ENCODE results near the gene CLDN11. TPM values are rescaled to one million over a fixed set of nuclear protein-coding genes. Genes with fewer than 3 reads are reported as not detected.

The CLDN11 gene
- total and polyA plus RNA-seq, 10 of the 15 experiments (the other 5 are each of a cell fraction or from before 2014, with no cell fraction given): 0.15 TPM; not detected in 9

- ChIA-PET POLR2A (no interaction called here), SMC1A (ENCODE audit: uncharacterized antibody, unreplicated experiment) (no interaction called here), CTCF (no interaction called here), RAD21 (ENCODE audit: unreplicated experiment) (no interaction called here)
- in situ Hi-C loops (cut with MboI) (loop anchor here (5.0 kb wide), 1 partner anchor 266 kb away; no protein-coding TSS in a partner anchor), intact Hi-C loops (cut with micrococcal nuclease; ENCODE audit: unreplicated experiment) (no loop called here)
- H3K4me2 ChIP-seq (ENCODE audit: control insufficient read depth, insufficient read depth): no peak overlapping the region
- BruUV-seq (replicated peaks): no TSS peak
- FAIRE-seq: no peak
- 62% methylated on average over 12 of the region's 12 CpGs for WGBS (ENCODE audit: insufficient coverage, insufficient replicate concordance, low lambda C conversion rate, missing lambda C conversion rate)
- H4K20me1 ChIP-seq (ENCODE audit: control insufficient read depth, insufficient read depth): no peaks in the 10 kb centered on the region; the same call in 1 of the 2 replicates
- no peak overlapping the region for H3K9ac ChIP-seq (ENCODE audit: control insufficient read depth, insufficient read depth, low read length)
- no peaks in the 10 kb centered on the region for H3K79me2 ChIP-seq (ENCODE audit: control insufficient read depth, insufficient read depth, low read length)
- DNase-seq (ENCODE audit: low read depth, low spot score): no peak
- peaks cover 11 to 19% of the 10 kb centered on the region in 2 experiments; a peak in 3 of 4 replicates for H3K27me3 ChIP-seq (replicated peaks in 1 of 2; ENCODE audit: control insufficient read depth in 2 of 2, insufficient read depth in 2 of 2, low read length in 1 of 2)
- no peak overlapping the region for H3K4me3 ChIP-seq
- H3K4me1 ChIP-seq (ENCODE audit: control insufficient read depth, insufficient read depth, low read length): no peaks in the 10 kb centered on the region
- no peak for TF ChIP-seq NFXL1 (IDR thresholded peaks at IDR 0.05; ENCODE audit: borderline replicate concordance)
- TF ChIP-seq GATAD2B (conservative IDR thresholded peaks at IDR 0.05; ENCODE audit: low read depth): no peak
- TF ChIP-seq REST (IDR thresholded peaks at IDR 0.05; ENCODE audit: low read depth, low read length): no peak
- H2AFZ ChIP-seq (ENCODE audit: control insufficient read depth, low read depth, low read length): no peak overlapping the region
- no peak for ATAC-seq
- no peak overlapping the region for H3K27ac ChIP-seq (ENCODE audit: control insufficient read depth, insufficient read depth)
- H3K9me3 ChIP-seq (replicated peaks; ENCODE audit: control insufficient read depth, insufficient read depth, low read length): no peaks in the 10 kb centered on the region
- H3K36me3 ChIP-seq (ENCODE audit: control insufficient read depth in 2 of 2, insufficient read depth in 2 of 2, low read length in 1 of 2): no peaks in the 10 kb centered on the region
These were observed 2.5 kb downstream of the CLDN11 start for GRCh38 chr3:170421111-170421641.

GRCh38 chr3:170421758-170422157 lies 3.1 kb downstream of the CLDN11 start:
- no peak for FAIRE-seq
- H3K4me2 ChIP-seq (ENCODE audit: control insufficient read depth, insufficient read depth): no peak overlapping the region
- no peak for DNase-seq (ENCODE audit: low read depth, low spot score)
- H3K27ac ChIP-seq (ENCODE audit: control insufficient read depth, insufficient read depth): no peak overlapping the region
- H3K9ac ChIP-seq (ENCODE audit: control insufficient read depth, insufficient read depth, low read length): no peak overlapping the region
- SMC1A ChIA-PET (ENCODE audit: uncharacterized antibody, unreplicated experiment): no interaction called here
- intact Hi-C loops (cut with micrococcal nuclease; ENCODE audit: unreplicated experiment) (no loop called here), in situ Hi-C loops (cut with MboI) (loop anchor here (5.0 kb wide), 1 partner anchor 266 kb away; no protein-coding TSS in a partner anchor)
- BruUV-seq (replicated peaks): no TSS peak
- RAD21 ChIA-PET (ENCODE audit: unreplicated experiment): no interaction called here
- no peaks in the 10 kb centered on the region for H3K9me3 ChIP-seq (replicated peaks; ENCODE audit: control insufficient read depth, insufficient read depth, low read length)
- POLR2A ChIA-PET: no interaction called here
- H3K4me1 ChIP-seq (ENCODE audit: control insufficient read depth, insufficient read depth, low read length): no peaks in the 10 kb centered on the region
- no peak for ATAC-seq
- no peaks in the 10 kb centered on the region; the same call in 1 of the 2 replicates for H4K20me1 ChIP-seq (ENCODE audit: control insufficient read depth, insufficient read depth)
- no peak overlapping the region for H3K4me3 ChIP-seq
- no peak for TF ChIP-seq GATAD2B (conservative IDR thresholded peaks at IDR 0.05; ENCODE audit: low read depth)
- no peak for TF ChIP-seq PAX8 (IDR thresholded peaks at IDR 0.05)
- TF ChIP-seq NFIC (IDR thresholded peaks at IDR 0.05; ENCODE audit: low read depth, low read length): no peak
- TF ChIP-seq CEBPB (IDR thresholded peaks at IDR 0.05; ENCODE audit: borderline replicate concordance in 1 of 2, low read depth in 2 of 2, low read length in 2 of 2): no peak
- TF ChIP-seq TCF3 (IDR thresholded peaks at IDR 0.05; ENCODE audit: borderline replicate concordance, insufficient read depth, low read depth, low read length): no peak
- H2AFZ ChIP-seq (ENCODE audit: control insufficient read depth, low read depth, low read length): no peak overlapping the region
- H3K36me3 ChIP-seq (ENCODE audit: control insufficient read depth in 2 of 2, insufficient read depth in 2 of 2, low read length in 1 of 2): no peaks in the 10 kb centered on the region
- whole genome bisulfite sequencing (ENCODE audit: insufficient coverage, insufficient replicate concordance, low lambda C conversion rate, missing lambda C conversion rate): 65% methylated on average over 2 of the region's 2 CpGs
- no peaks in the 10 kb centered on the region for H3K79me2 ChIP-seq (ENCODE audit: control insufficient read depth, insufficient read depth, low read length)
- H3K27me3 ChIP-seq (replicated peaks in 1 of 2; ENCODE audit: control insufficient read depth in 2 of 2, insufficient read depth in 2 of 2, low read length in 1 of 2): peaks cover 11 to 19% of the 10 kb centered on the region in 2 experiments; a peak in 3 of 4 replicates
- CTCF ChIA-PET: no interaction called here
